H9 (cell line): ENCODE measurements around the gene CDC20. TPM values are rescaled to one million over a fixed set of nuclear protein-coding genes. Genes with fewer than 3 reads are reported as not detected.

Source experiments
- DNase-seq: peaks from one replicate; pipeline ENCODE4 v3.0.0-alpha.2; 2017
- H2AFZ ChIP-seq: one replicate; pipeline ENCODE4 v1.6.1; 2013; ENCODE audit warnings: mild to moderate bottlenecking, low read length, control low read depth, moderate library complexity
- H2AK5ac ChIP-seq: 2 replicates; pipeline ENCODE4 v1.6.1; 2013; ENCODE audit warnings: low read length, control low read depth, mixed read lengths; ENCODE audit not compliant: insufficient read length
- H2BK120ac ChIP-seq: one replicate; pipeline ENCODE4 v1.6.1; 2013; ENCODE audit warnings: low read depth, mild to moderate bottlenecking, low read length, control low read depth, inconsistent platforms; ENCODE audit not compliant: poor library complexity, severe bottlenecking
- H2BK12ac ChIP-seq: 2 replicates; pipeline ENCODE4 v1.6.1; 2013; ENCODE audit warnings: low read length, control low read depth, mixed read lengths, low read depth; ENCODE audit not compliant: insufficient read length
- H2BK15ac ChIP-seq: 2 replicates; pipeline ENCODE4 v1.6.1; 2013; ENCODE audit warnings: low read depth, low read length, control low read depth
- H2BK20ac ChIP-seq: one replicate; pipeline ENCODE4 v1.6.1; 2013; ENCODE audit warnings: low read depth, mild to moderate bottlenecking, low read length, control low read depth, inconsistent platforms; ENCODE audit not compliant: poor library complexity, severe bottlenecking
- H2BK5ac ChIP-seq: 2 replicates; pipeline ENCODE4 v1.6.1; 2013; ENCODE audit warnings: low read length, control low read depth, mixed read lengths; ENCODE audit not compliant: insufficient read length
- H3K14ac ChIP-seq: 2 replicates; pipeline ENCODE4 v1.6.1; 2013; ENCODE audit warnings: low read length, control low read depth; ENCODE audit not compliant: insufficient read depth
- H3K18ac ChIP-seq: 2 replicates; pipeline ENCODE4 v1.6.1; 2013; ENCODE audit warnings: low read depth, mild to moderate bottlenecking, mixed read lengths, low read length, control low read depth; ENCODE audit not compliant: insufficient read length
- H3K23ac ChIP-seq: 2 replicates; pipeline ENCODE4 v1.6.1; 2013; ENCODE audit warnings: low read length, control low read depth, mixed read lengths, low read depth; ENCODE audit not compliant: insufficient read length
- H3K23me2 ChIP-seq: 2 replicates; pipeline ENCODE4 v1.6.1; 2013; ENCODE audit warnings: low read depth, mild to moderate bottlenecking, mixed read lengths, low read length, control low read depth; ENCODE audit not compliant: insufficient read length, poor library complexity, severe bottlenecking
- H3K27ac ChIP-seq: 2 replicates; pipeline ENCODE4 v1.5.1; 2013; ENCODE audit warnings: low read length, control low read depth, mixed read lengths, low read depth; ENCODE audit not compliant: insufficient read length
- H3K27me3 ChIP-seq: 2 replicates; pipeline ENCODE4 v1.6.1; 2013; ENCODE audit warnings: low read length, control low read depth, inconsistent platforms; ENCODE audit not compliant: insufficient read depth
- H3K4ac ChIP-seq: 2 replicates; pipeline ENCODE4 v1.6.1; 2013; ENCODE audit warnings: low read depth, mild to moderate bottlenecking, control low read depth, inconsistent platforms, low read length, moderate library complexity
- H3K4me1 ChIP-seq: 2 replicates; pipeline ENCODE4 v1.6.1; 2013; ENCODE audit warnings: low read length, control low read depth, inconsistent platforms; ENCODE audit not compliant: insufficient read depth
- H3K4me2 ChIP-seq: 2 replicates; pipeline ENCODE4 v1.6.1; 2013; ENCODE audit warnings: low read length, control low read depth, mixed read lengths; ENCODE audit not compliant: insufficient read length, insufficient read depth
- H3K56ac ChIP-seq: 2 replicates; pipeline ENCODE4 v1.6.1; 2013; ENCODE audit warnings: low read depth, mild to moderate bottlenecking, mixed read lengths, low read length, control low read depth; ENCODE audit not compliant: insufficient read length
- H3K79me1 ChIP-seq: 2 replicates; pipeline ENCODE4 v1.6.1; 2013; ENCODE audit warnings: low read depth, mild to moderate bottlenecking, moderate library complexity, low read length, control low read depth, inconsistent platforms; ENCODE audit not compliant: insufficient read depth, poor library complexity, severe bottlenecking
- H3K79me2 ChIP-seq: 2 replicates; pipeline ENCODE4 v1.6.1; 2013; ENCODE audit warnings: low read length, control low read depth, inconsistent platforms; ENCODE audit not compliant: insufficient read depth
- H3K9ac ChIP-seq: 2 replicates; pipeline ENCODE4 v1.6.1; 2013; ENCODE audit warnings: low read length, control low read depth, mixed read lengths; ENCODE audit not compliant: insufficient read length; ENCODE audit errors: extremely low read depth
- H3K9me3 ChIP-seq: one replicate; pipeline ENCODE4 v1.6.1; 2013; ENCODE audit warnings: low read depth, low read length, inconsistent platforms; ENCODE audit not compliant: control insufficient read depth
- H3T11ph ChIP-seq: one replicate; pipeline ENCODE4 v1.6.1; 2013; ENCODE audit warnings: mild to moderate bottlenecking, low read length, control low read depth, inconsistent platforms
- H4K20me1 ChIP-seq: one replicate; pipeline ENCODE4 v1.6.1; 2013; ENCODE audit not compliant: control insufficient read depth, insufficient read length, insufficient read depth
- H4K5ac ChIP-seq: 2 replicates; pipeline ENCODE4 v1.6.1; 2013; ENCODE audit warnings: low read depth, mild to moderate bottlenecking, mixed read lengths, low read length, control low read depth; ENCODE audit not compliant: insufficient read length
- H4K8ac ChIP-seq: replicated peaks from 2 replicates; pipeline ENCODE4 v1.6.1; 2013; ENCODE audit warnings: low read length, control low read depth, mixed read lengths, low read depth; ENCODE audit not compliant: insufficient read length
- H4K91ac ChIP-seq: 2 replicates; pipeline ENCODE4 v1.6.1; 2013; ENCODE audit warnings: low read depth, mild to moderate bottlenecking, moderate library complexity, mixed read lengths, low read length, control low read depth; ENCODE audit not compliant: insufficient read length
- H3K27ac Mint-ChIP-seq, 3 experiments: 2 replicates in 2 of 3; 3 replicates in 1 of 3; pipeline ENCODE4 v1.8.0; 2020 to 2021; ENCODE audit warnings: mixed read lengths in 3 of 3, mild to moderate bottlenecking in 1 of 3, moderate library complexity in 1 of 3
- H3K27me3 Mint-ChIP-seq: 2 replicates; pipeline ENCODE4 v1.8.0; 2021; ENCODE audit warnings: low read depth, mild to moderate bottlenecking, moderate library complexity, mixed read lengths
- H3K36me3 Mint-ChIP-seq, 3 experiments: 2 replicates in 2 of 3; 3 replicates in 1 of 3; pipeline ENCODE4 v1.8.0; 2020 to 2021; ENCODE audit warnings: low read depth in 3 of 3, mixed read lengths in 3 of 3; ENCODE audit not compliant: insufficient read depth in 1 of 3
- H3K4me1 Mint-ChIP-seq, 2 experiments: 2 replicates each; pipeline ENCODE4 v1.8.0; 2020; ENCODE audit warnings: mixed read lengths in 2 of 2
- H3K4me3 Mint-ChIP-seq, 2 experiments: 2 replicates in 1 of 2; 3 replicates in 1 of 2; pipeline ENCODE4 v1.8.0; 2020 to 2021; ENCODE audit warnings: mild to moderate bottlenecking in 2 of 2, mixed read lengths in 2 of 2, moderate library complexity in 1 of 2
- H3K9me3 Mint-ChIP-seq, 2 experiments: 2 replicates in 1 of 2; 3 replicates in 1 of 2; pipeline ENCODE4 v1.8.0; 2020; ENCODE audit warnings: mild to moderate bottlenecking in 2 of 2, mixed read lengths in 2 of 2, moderate library complexity in 1 of 2
- WGBS: extraction: QIAGEN DNeasy Blood & Tissue Kit; methylation state at CpG from one replicate; pipeline ENCODE4 v1.1.7; 2013; ENCODE audit warnings: missing lambda C conversion rate, low lambda C conversion rate, mixed read lengths; ENCODE audit not compliant: insufficient read length; ENCODE audit errors: extremely low coverage; 5-methylcytosine and 5-hydroxymethylcytosine counted together
- total RNA-seq: library from RNA; stranded (reverse); gene quantifications from 2 replicates; pipeline ENCODE4 v1.2.1, GENCODE V29; 2021
- TF ChIP-seq, protein P1 (sequence below): fragments of 200-600 bp; sonication (generic); conservative IDR thresholded peaks from 3 replicates; pipeline ENCODE4 v1.8.0; 2021; ENCODE audit warnings: antibody characterized with exemption, mild to moderate bottlenecking

Gene CDC20
- total RNA-seq, 1 experiment from 2014 or later = 246 TPM

DNA sequence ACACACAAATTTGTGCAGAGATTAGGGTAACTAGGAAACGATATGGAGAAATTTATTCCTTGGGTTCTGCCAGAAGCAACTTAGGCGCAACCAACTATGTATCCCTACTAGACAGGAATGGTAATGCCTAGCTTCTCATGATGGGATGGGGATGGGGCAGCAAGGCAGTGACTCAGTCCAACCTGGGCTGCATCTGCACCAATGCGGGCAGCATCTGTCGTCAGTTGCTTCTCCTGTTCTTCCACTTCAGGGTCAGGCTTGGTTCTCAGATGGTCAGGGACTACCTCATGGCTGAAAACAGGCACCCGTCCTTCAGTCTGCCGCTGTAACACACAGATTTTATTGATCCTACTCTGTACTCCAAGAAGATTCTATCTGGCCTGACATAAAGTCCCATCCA, 27.9 kb downstream of the CDC20 start:
- Histone ChIP-seq H2AK5ac (no peak overlapping the region), H2BK120ac (no peak overlapping the region), H3K4ac (no peak overlapping the region), H3K56ac (no peak overlapping the region), H4K91ac (no peak overlapping the region), H3K23ac (no peak overlapping the region), H3K9me3 (no peaks in the 10 kb centered on the region), H4K8ac (no peak overlapping the region), H2BK20ac (no peak overlapping the region), H3K4me2 (no peak overlapping the region), H3K27me3 (no peaks in the 10 kb centered on the region), H3K79me1 (peaks cover 2% of the 10 kb centered on the region), H2BK12ac (no peak overlapping the region), H3K9ac (no peak overlapping the region), H3K23me2 (peaks cover 7% of the 10 kb centered on the region), H2BK15ac (no peak overlapping the region), H3K79me2 (peaks cover 1% of the 10 kb centered on the region; the same call in 1 of the 2 replicates), H3T11ph (no peak overlapping the region), H3K27ac (no peak overlapping the region), H4K20me1 (no peaks in the 10 kb centered on the region), H2BK5ac (no peak overlapping the region), H3K18ac (no peak overlapping the region), H3K14ac (no peak overlapping the region), H3K4me1 (no peaks in the 10 kb centered on the region), H2AFZ (no peak overlapping the region), H4K5ac (no peak overlapping the region)
- no peaks in the 10 kb centered on the region; a peak in 1 of 5 replicates for H3K9me3 Mint-ChIP-seq
- H3K27me3 Mint-ChIP-seq = no peaks in the 10 kb centered on the region
- H3K4me3 Mint-ChIP-seq = no peak overlapping the region
- H3K36me3 Mint-ChIP-seq = peaks cover 5 to 56% (median 39%) of the 10 kb centered on the region in 3 experiments; a peak in 6 of 7 replicates
- peaks cover 14 to 16% of the 10 kb centered on the region in 2 experiments for H3K4me1 Mint-ChIP-seq
- no peak overlapping the region for H3K27ac Mint-ChIP-seq
- TF ChIP-seq, protein P1, sequence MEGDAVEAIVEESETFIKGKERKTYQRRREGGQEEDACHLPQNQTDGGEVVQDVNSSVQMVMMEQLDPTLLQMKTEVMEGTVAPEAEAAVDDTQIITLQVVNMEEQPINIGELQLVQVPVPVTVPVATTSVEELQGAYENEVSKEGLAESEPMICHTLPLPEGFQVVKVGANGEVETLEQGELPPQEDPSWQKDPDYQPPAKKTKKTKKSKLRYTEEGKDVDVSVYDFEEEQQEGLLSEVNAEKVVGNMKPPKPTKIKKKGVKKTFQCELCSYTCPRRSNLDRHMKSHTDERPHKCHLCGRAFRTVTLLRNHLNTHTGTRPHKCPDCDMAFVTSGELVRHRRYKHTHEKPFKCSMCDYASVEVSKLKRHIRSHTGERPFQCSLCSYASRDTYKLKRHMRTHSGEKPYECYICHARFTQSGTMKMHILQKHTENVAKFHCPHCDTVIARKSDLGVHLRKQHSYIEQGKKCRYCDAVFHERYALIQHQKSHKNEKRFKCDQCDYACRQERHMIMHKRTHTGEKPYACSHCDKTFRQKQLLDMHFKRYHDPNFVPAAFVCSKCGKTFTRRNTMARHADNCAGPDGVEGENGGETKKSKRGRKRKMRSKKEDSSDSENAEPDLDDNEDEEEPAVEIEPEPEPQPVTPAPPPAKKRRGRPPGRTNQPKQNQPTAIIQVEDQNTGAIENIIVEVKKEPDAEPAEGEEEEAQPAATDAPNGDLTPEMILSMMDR = no peak
- DNase-seq = no peak
- no CpG with 5 or more reads among the region's 6 CpGs for WGBS
